ENCODE data around the gene CLCN6.

CLCN6 gene

GRCh38 chr1:11807133-11807532 lies 1.1 kb downstream of the CLCN6 start:
- H3K4me3 ChIP-seq (ENCODE audit: low read length), result peak overlapping the region; percentile 97

GRCh38 chr1:11813021-11813420 lies 7.0 kb downstream of the CLCN6 start:
- H3K4me3 ChIP-seq (ENCODE audit: low read length), result no peak overlapping the region
- TF ChIP-seq ZNF274 (IDR thresholded peaks at IDR 0.05; ENCODE audit: low read depth, low read length), result no peak

More at GRCh38 chr1:11807133-11807532, 1.1 kb downstream of the CLCN6 start:
- TF ChIP-seq ZNF274 (IDR thresholded peaks at IDR 0.05; ENCODE audit: low read depth, low read length), result no peak

- no peak overlapping the region for H3K4me3 ChIP-seq (ENCODE audit: low read length)
- no peak for TF ChIP-seq ZNF274 (IDR thresholded peaks at IDR 0.05; ENCODE audit: low read depth, low read length)
Measured at GRCh38 chr1:11817192-11817591, 11.2 kb downstream of the CLCN6 start.

GRCh38 chr1:11822091-11822490 lies 16.1 kb downstream of the CLCN6 start:
- TF ChIP-seq ZNF274 (IDR thresholded peaks at IDR 0.05; ENCODE audit: low read depth, low read length), result no peak
- H3K4me3 ChIP-seq (ENCODE audit: low read length), result no peak overlapping the region

- H3K4me3 ChIP-seq (ENCODE audit: low read length), result no peak overlapping the region
- TF ChIP-seq ZNF274 (IDR thresholded peaks at IDR 0.05; ENCODE audit: low read depth, low read length), result no peak
Measured at GRCh38 chr1:11823366-11824137, 17.6 kb downstream of the CLCN6 start.

- no peak overlapping the region for H3K4me3 ChIP-seq (ENCODE audit: low read length)
Measured at GRCh38 chr1:11825131-11825530, 19.1 kb downstream of the CLCN6 start.

GRCh38 chr1:11826946-11827345 lies 21.0 kb downstream of the CLCN6 start:
- no peak for TF ChIP-seq ZNF274 (IDR thresholded peaks at IDR 0.05; ENCODE audit: low read depth, low read length)
- H3K4me3 ChIP-seq (ENCODE audit: low read length), result no peak overlapping the region

More at GRCh38 chr1:11825131-11825530, 19.1 kb downstream of the CLCN6 start:
- no peak for TF ChIP-seq ZNF274 (IDR thresholded peaks at IDR 0.05; ENCODE audit: low read depth, low read length)

- no peak for TF ChIP-seq ZNF274 (IDR thresholded peaks at IDR 0.05; ENCODE audit: low read depth, low read length)
- H3K4me3 ChIP-seq (ENCODE audit: low read length), result no peak overlapping the region
Measured at GRCh38 chr1:11828511-11828910, 22.5 kb downstream of the CLCN6 start.

GRCh38 chr1:11831945-11832725 lies 26.1 kb downstream of the CLCN6 start:
- no peak for TF ChIP-seq ZNF274 (IDR thresholded peaks at IDR 0.05; ENCODE audit: low read depth, low read length)
- no peak overlapping the region for H3K4me3 ChIP-seq (ENCODE audit: low read length)

- H3K4me3 ChIP-seq (ENCODE audit: low read length), result no peak overlapping the region
- TF ChIP-seq ZNF274 (IDR thresholded peaks at IDR 0.05; ENCODE audit: low read depth, low read length), result no peak
Measured at GRCh38 chr1:11833497-11833896, 27.5 kb downstream of the CLCN6 start.

GRCh38 chr1:11833900-11834299 lies 27.9 kb downstream of the CLCN6 start:
- TF ChIP-seq ZNF274 (IDR thresholded peaks at IDR 0.05; ENCODE audit: low read depth, low read length), result no peak

GRCh38 chr1:11835441-11836225 lies 29.6 kb downstream of the CLCN6 start:
- H3K4me3 ChIP-seq (ENCODE audit: low read length), result no peak overlapping the region
- no peak for TF ChIP-seq ZNF274 (IDR thresholded peaks at IDR 0.05; ENCODE audit: low read depth, low read length)

More at GRCh38 chr1:11833900-11834299, 27.9 kb downstream of the CLCN6 start:
- H3K4me3 ChIP-seq (ENCODE audit: low read length), result no peak overlapping the region

- H3K4me3 ChIP-seq (ENCODE audit: low read length), result no peak overlapping the region
- TF ChIP-seq ZNF274 (IDR thresholded peaks at IDR 0.05; ENCODE audit: low read depth, low read length), result no peak
Measured at GRCh38 chr1:11836955-11837766, 31.2 kb downstream of the CLCN6 start.
